ENCODE results near the gene TEX52.

GRCh38 chr12:2825132-2825531, 31.7 kb downstream of the TEX52 start:
- no peak for TF ChIP-seq POLR2A (IDR thresholded peaks at IDR 0.05)
- TF ChIP-seq, protein P1, sequence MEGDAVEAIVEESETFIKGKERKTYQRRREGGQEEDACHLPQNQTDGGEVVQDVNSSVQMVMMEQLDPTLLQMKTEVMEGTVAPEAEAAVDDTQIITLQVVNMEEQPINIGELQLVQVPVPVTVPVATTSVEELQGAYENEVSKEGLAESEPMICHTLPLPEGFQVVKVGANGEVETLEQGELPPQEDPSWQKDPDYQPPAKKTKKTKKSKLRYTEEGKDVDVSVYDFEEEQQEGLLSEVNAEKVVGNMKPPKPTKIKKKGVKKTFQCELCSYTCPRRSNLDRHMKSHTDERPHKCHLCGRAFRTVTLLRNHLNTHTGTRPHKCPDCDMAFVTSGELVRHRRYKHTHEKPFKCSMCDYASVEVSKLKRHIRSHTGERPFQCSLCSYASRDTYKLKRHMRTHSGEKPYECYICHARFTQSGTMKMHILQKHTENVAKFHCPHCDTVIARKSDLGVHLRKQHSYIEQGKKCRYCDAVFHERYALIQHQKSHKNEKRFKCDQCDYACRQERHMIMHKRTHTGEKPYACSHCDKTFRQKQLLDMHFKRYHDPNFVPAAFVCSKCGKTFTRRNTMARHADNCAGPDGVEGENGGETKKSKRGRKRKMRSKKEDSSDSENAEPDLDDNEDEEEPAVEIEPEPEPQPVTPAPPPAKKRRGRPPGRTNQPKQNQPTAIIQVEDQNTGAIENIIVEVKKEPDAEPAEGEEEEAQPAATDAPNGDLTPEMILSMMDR (IDR thresholded peaks at IDR 0.05), result no peak
- no peak for TF ChIP-seq EP300 (IDR thresholded peaks at IDR 0.05)
- no peak for TF ChIP-seq POLR2AphosphoS5 (IDR thresholded peaks at IDR 0.05)
